Spinal cord (tissue), 10 donors: ENCODE measurements around the gene RTP1. TPM values are rescaled to one million over a fixed set of nuclear protein-coding genes. Genes with fewer than 3 reads are reported as not detected.
"Not testable (repeated sequence)": the region's sequence is repeated elsewhere in the genome, so short reads cannot be mapped to it uniquely, and the experiment has no call there.

Experiments
- DNase-seq, 6 donors: peaks; one replicate each; pipeline versions ENCODE4 v3.0.0 to v3.0.0-alpha.2; 2013 to 2015; ENCODE audit warnings: low spot score in 6 of 6, low read depth in 4 of 6
- H3K27ac ChIP-seq: one replicate; pipeline ENCODE4 v1.5.1; 2013; ENCODE audit warnings: low read depth, low read length, control low read depth
- H3K27me3 ChIP-seq: one replicate; pipeline ENCODE4 v1.6.1; 2013; ENCODE audit warnings: low read length; ENCODE audit not compliant: control insufficient read depth, insufficient read depth
- H3K36me3 ChIP-seq: one replicate; pipeline ENCODE4 v1.6.1; 2013; ENCODE audit warnings: low read length; ENCODE audit not compliant: control insufficient read depth, insufficient read depth
- H3K4me1 ChIP-seq: one replicate; pipeline ENCODE4 v1.6.1; 2013; ENCODE audit warnings: low read length; ENCODE audit not compliant: control insufficient read depth, insufficient read depth
- H3K4me3 ChIP-seq: one replicate; pipeline ENCODE4 v1.5.1; 2013; ENCODE audit warnings: low read depth, low read length, control low read depth
- H3K9me3 ChIP-seq: one replicate; pipeline ENCODE4 v1.6.1; 2013; ENCODE audit warnings: low read length; ENCODE audit not compliant: control insufficient read depth, insufficient read depth
- WGBS: methylation state at CpG from one replicate; pipeline ENCODE4 v1.1.5; 2013; ENCODE audit warnings: missing lambda C conversion rate; ENCODE audit not compliant: insufficient coverage; 5-methylcytosine and 5-hydroxymethylcytosine counted together
- polyA plus RNA-seq, 2 donors: library from polyadenylated mRNA; unstranded; fragments of 120-200 nt; gene quantifications; one replicate each; pipeline ENCODE4 v1.2.1, GENCODE V29; 2013; ENCODE audit not compliant: insufficient read length in 2 of 2
- total RNA-seq, 2 donors: library from RNA; depleted of rRNA in 1 of 2; stranded (reverse); fragments of 120-200 nt in 1 of 2; fragments of >200 nt in 1 of 2; gene quantifications; one replicate each; pipeline versions ENCODE4 v1.2.3 to v1.2.4, GENCODE V29; 2013 to 2014
- donor health status: healthy.

The RTP1 gene
- total and polyA plus RNA-seq, 4 donors: 0.40 to 1.5 (median 0.87) TPM

GRCh38 chr3:187228740-187229139 lies 31.5 kb downstream of the RTP1 start:
- WGBS: 94% methylated on average over 2 of the region's 2 CpGs
- no peaks in the 10 kb centered on the region for H3K9me3 ChIP-seq
- H3K36me3 ChIP-seq: no peaks in the 10 kb centered on the region
- no peak overlapping the region for H3K4me3 ChIP-seq
- no peak overlapping the region for H3K27ac ChIP-seq
- no peak for DNase-seq
- H3K27me3 ChIP-seq: no peaks in the 10 kb centered on the region
- no peaks in the 10 kb centered on the region for H3K4me1 ChIP-seq

GRCh38 chr3:187230011-187230410 lies 32.7 kb downstream of the RTP1 start:
- Histone ChIP-seq H3K4me1 (no peaks in the 10 kb centered on the region), H3K4me3 (no peak overlapping the region), H3K27ac (no peak overlapping the region), H3K9me3 (no peaks in the 10 kb centered on the region), H3K27me3 (no peaks in the 10 kb centered on the region), H3K36me3 (no peaks in the 10 kb centered on the region)
- DNase-seq: no peak
- WGBS: no CpG with 5 or more reads among the region's 1 CpG

GRCh38 chr3:187236962-187237361 lies 39.7 kb downstream of the RTP1 start:
- DNase-seq: no peak

GRCh38 chr3:187237741-187238140 lies 40.5 kb downstream of the RTP1 start:
- peaks cover 17% of the 10 kb centered on the region for H3K36me3 ChIP-seq

More at GRCh38 chr3:187236962-187237361, 39.7 kb downstream of the RTP1 start:
- no peak overlapping the region for H3K4me3 ChIP-seq
- no peaks in the 10 kb centered on the region for H3K27me3 ChIP-seq
- H3K36me3 ChIP-seq: peaks cover 14% of the 10 kb centered on the region
- H3K27ac ChIP-seq: no peak overlapping the region
- 100% methylated on average over 1 of the region's 1 CpG for WGBS
- no peaks in the 10 kb centered on the region for H3K9me3 ChIP-seq
- H3K4me1 ChIP-seq: no peaks in the 10 kb centered on the region

GRCh38 chr3:187238239-187238638 lies 41.0 kb downstream of the RTP1 start:
- no peaks in the 10 kb centered on the region for H3K27me3 ChIP-seq

More at GRCh38 chr3:187237741-187238140, 40.5 kb downstream of the RTP1 start:
- Histone ChIP-seq H3K27me3 (no peaks in the 10 kb centered on the region), H3K4me3 (no peak overlapping the region), H3K4me1 (no peaks in the 10 kb centered on the region), H3K27ac (no peak overlapping the region), H3K9me3 (no peaks in the 10 kb centered on the region)
- no peak for DNase-seq

GRCh38 chr3:187238835-187239234 lies 41.5 kb downstream of the RTP1 start:
- H3K27ac ChIP-seq, H3K9me3 ChIP-seq, H3K4me3 ChIP-seq, H3K27me3 ChIP-seq, H3K4me1 ChIP-seq, DNase-seq: not testable (repeated sequence)
- peaks cover 19% of the 10 kb centered on the region for H3K36me3 ChIP-seq
- 100% methylated on average over 1 of the region's 4 CpGs for WGBS

More at GRCh38 chr3:187238239-187238638, 41.0 kb downstream of the RTP1 start:
- no peak overlapping the region for H3K27ac ChIP-seq
- DNase-seq: no peak
- no peaks in the 10 kb centered on the region for H3K4me1 ChIP-seq
- WGBS: no CpG with 5 or more reads among the region's 1 CpG
- peaks cover 19% of the 10 kb centered on the region for H3K36me3 ChIP-seq
- H3K9me3 ChIP-seq: no peaks in the 10 kb centered on the region
- no peak overlapping the region for H3K4me3 ChIP-seq

GRCh38 chr3:187242435-187242834 lies 45.1 kb downstream of the RTP1 start:
- H3K4me3 ChIP-seq: no peak overlapping the region
- H3K27me3 ChIP-seq: no peaks in the 10 kb centered on the region
- 91% methylated on average over 2 of the region's 5 CpGs for WGBS
- no peaks in the 10 kb centered on the region for H3K9me3 ChIP-seq
- peaks cover 3% of the 10 kb centered on the region for H3K4me1 ChIP-seq
- peaks cover 8% of the 10 kb centered on the region for H3K36me3 ChIP-seq
- no peak for DNase-seq
- H3K27ac ChIP-seq: no peak overlapping the region

GRCh38 chr3:187242900-187243299 lies 45.6 kb downstream of the RTP1 start:
- DNase-seq: no peak
- Histone ChIP-seq H3K27me3 (no peaks in the 10 kb centered on the region), H3K36me3 (peaks cover 8% of the 10 kb centered on the region), H3K4me1 (peaks cover 3% of the 10 kb centered on the region), H3K4me3 (no peak overlapping the region), H3K27ac (no peak overlapping the region), H3K9me3 (no peaks in the 10 kb centered on the region)
- 94% methylated on average over 2 of the region's 4 CpGs for WGBS

GRCh38 chr3:187243933-187244524 lies 46.7 kb downstream of the RTP1 start:
- no peak for DNase-seq
- Histone ChIP-seq H3K27me3 (no peaks in the 10 kb centered on the region), H3K27ac (no peak overlapping the region), H3K9me3 (no peaks in the 10 kb centered on the region), H3K4me3 (no peak overlapping the region), H3K4me1 (peaks cover 3% of the 10 kb centered on the region), H3K36me3 (peaks cover 8% of the 10 kb centered on the region)
- 94% methylated on average over 2 of the region's 2 CpGs for WGBS

GRCh38 chr3:187247398-187247797 lies 50.1 kb downstream of the RTP1 start:
- Histone ChIP-seq H3K27me3 (no peaks in the 10 kb centered on the region), H3K4me3 (no peak overlapping the region), H3K4me1 (peaks cover 3% of the 10 kb centered on the region), H3K27ac (no peak overlapping the region), H3K36me3 (peaks cover 21% of the 10 kb centered on the region), H3K9me3 (no peaks in the 10 kb centered on the region)
- DNase-seq: no peak
- WGBS: 76% methylated on average over 3 of the region's 3 CpGs
